DOHH2 (cell line): ENCODE measurements around the gene SMC1B.

Experiments
- H3F3A ChIP-seq: fragments of 200-600 bp; sonication (generic), shearing (Covaris generic); 2 replicates; pipeline ENCODE4 v1.6.0; 2016; ENCODE audit warnings: antibody characterized with exemption, mild to moderate bottlenecking; ENCODE audit not compliant: control insufficient read depth, insufficient read depth
- H3K27ac ChIP-seq: fragments of 200-600 bp; sonication (generic); 2 replicates; pipeline ENCODE4 v1.5.1; 2014; ENCODE audit warnings: low read depth, mild to moderate bottlenecking, low read length, moderate library complexity
- H3K27me3 ChIP-seq: fragments of 200-600 bp; sonication (generic); 2 replicates; pipeline ENCODE4 v1.6.1; 2014; ENCODE audit warnings: mild to moderate bottlenecking, low read length, mixed read lengths; ENCODE audit not compliant: control insufficient read depth
- H3K36me3 ChIP-seq: fragments of 200-600 bp; sonication (generic); 2 replicates; pipeline ENCODE4 v1.6.1; 2014; ENCODE audit warnings: mild to moderate bottlenecking, low read length, moderate library complexity, mixed read lengths; ENCODE audit not compliant: control insufficient read depth
- H3K4me1 ChIP-seq: fragments of 200-600 bp; sonication (generic); 2 replicates; pipeline ENCODE4 v1.6.1; 2014; ENCODE audit warnings: mild to moderate bottlenecking, low read length, mixed read lengths; ENCODE audit not compliant: control insufficient read depth
- H3K4me2 ChIP-seq: fragments of 200-600 bp; sonication (generic); 2 replicates; pipeline ENCODE4 v1.6.0; 2014; ENCODE audit warnings: mild to moderate bottlenecking, low read length, moderate library complexity
- H3K4me3 ChIP-seq: fragments of 200-600 bp; sonication (generic); 2 replicates; pipeline ENCODE4 v1.5.1; 2014; ENCODE audit warnings: mild to moderate bottlenecking, low read length, mixed read lengths
- H3K79me2 ChIP-seq: fragments of 200-600 bp; sonication (generic); 2 replicates; pipeline ENCODE4 v1.6.1; 2014; ENCODE audit warnings: mild to moderate bottlenecking, low read length, mixed read lengths; ENCODE audit not compliant: control insufficient read depth
- H3K9me2 ChIP-seq: fragments of 200-600 bp; sonication (generic); replicated peaks from 2 replicates; pipeline ENCODE4 v1.6.1; 2014; ENCODE audit warnings: mild to moderate bottlenecking, low read length, mixed read lengths; ENCODE audit not compliant: control insufficient read depth
- H3K9me3 ChIP-seq: fragments of 200-600 bp; sonication (generic); 2 replicates; pipeline ENCODE4 v1.6.1; 2014; ENCODE audit warnings: antibody characterized with exemption, low read length, mixed read lengths; ENCODE audit not compliant: control insufficient read depth, insufficient read depth
- H4K20me1 ChIP-seq: fragments of 200-600 bp; sonication (generic); 2 replicates; pipeline ENCODE4 v1.6.0; 2014; ENCODE audit warnings: low read depth, mild to moderate bottlenecking, antibody characterized with exemption, low read length, moderate library complexity; ENCODE audit not compliant: control insufficient read depth, insufficient read depth
- EZH2phosphoT487 ChIP-seq: fragments of 200-600 bp; sonication (generic); IDR thresholded peaks from 2 replicates; pipeline ENCODE4 v1.6.1; 2017; ENCODE audit warnings: borderline replicate concordance, mild to moderate bottlenecking, antibody characterized with exemption, low read length, moderate library complexity, mixed read lengths
- TF ChIP-seq, protein P1 (sequence below): fragments of 200-600 bp; sonication (generic); IDR thresholded peaks from one replicate; pipeline ENCODE4 v1.5.1; 2014; ENCODE audit warnings: antibody characterized with exemption, mild to moderate bottlenecking, low read depth, low read length; ENCODE audit not compliant: poor library complexity, severe bottlenecking

Gene SMC1B

DNA sequence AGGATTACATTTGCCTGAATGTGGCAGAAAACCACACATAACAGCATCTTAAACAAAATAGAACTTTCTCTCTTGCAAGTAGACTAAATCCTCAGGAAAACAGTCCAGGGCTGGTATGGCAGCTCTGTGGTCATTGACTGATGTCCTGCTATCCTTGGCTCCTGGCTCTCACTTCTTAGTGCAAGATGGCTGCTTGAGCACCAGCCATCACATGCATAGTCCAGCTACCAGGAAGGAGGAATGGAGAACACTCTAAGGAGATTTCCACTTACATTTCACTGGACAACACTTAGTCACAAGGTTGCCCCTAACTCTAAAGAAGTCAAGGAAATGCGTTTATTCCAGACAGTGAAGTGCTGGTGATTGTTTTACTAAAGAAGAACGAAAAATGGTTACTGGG is 13.7 kb upstream of the SMC1B start:
- no peaks in the 10 kb centered on the region for H3K9me3 ChIP-seq
- H3K36me3 ChIP-seq = no peaks in the 10 kb centered on the region
- H4K20me1 ChIP-seq = no peaks in the 10 kb centered on the region
- H3K9me2 ChIP-seq = no peaks in the 10 kb centered on the region
- no peak overlapping the region for H3K27ac ChIP-seq
- no peaks in the 10 kb centered on the region for H3K27me3 ChIP-seq
- no peak for TF ChIP-seq EZH2phosphoT487
- TF ChIP-seq, protein P1, sequence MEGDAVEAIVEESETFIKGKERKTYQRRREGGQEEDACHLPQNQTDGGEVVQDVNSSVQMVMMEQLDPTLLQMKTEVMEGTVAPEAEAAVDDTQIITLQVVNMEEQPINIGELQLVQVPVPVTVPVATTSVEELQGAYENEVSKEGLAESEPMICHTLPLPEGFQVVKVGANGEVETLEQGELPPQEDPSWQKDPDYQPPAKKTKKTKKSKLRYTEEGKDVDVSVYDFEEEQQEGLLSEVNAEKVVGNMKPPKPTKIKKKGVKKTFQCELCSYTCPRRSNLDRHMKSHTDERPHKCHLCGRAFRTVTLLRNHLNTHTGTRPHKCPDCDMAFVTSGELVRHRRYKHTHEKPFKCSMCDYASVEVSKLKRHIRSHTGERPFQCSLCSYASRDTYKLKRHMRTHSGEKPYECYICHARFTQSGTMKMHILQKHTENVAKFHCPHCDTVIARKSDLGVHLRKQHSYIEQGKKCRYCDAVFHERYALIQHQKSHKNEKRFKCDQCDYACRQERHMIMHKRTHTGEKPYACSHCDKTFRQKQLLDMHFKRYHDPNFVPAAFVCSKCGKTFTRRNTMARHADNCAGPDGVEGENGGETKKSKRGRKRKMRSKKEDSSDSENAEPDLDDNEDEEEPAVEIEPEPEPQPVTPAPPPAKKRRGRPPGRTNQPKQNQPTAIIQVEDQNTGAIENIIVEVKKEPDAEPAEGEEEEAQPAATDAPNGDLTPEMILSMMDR = no peak
- H3F3A ChIP-seq = no peaks in the 10 kb centered on the region
- H3K4me1 ChIP-seq = no peaks in the 10 kb centered on the region
- no peak overlapping the region for H3K4me2 ChIP-seq
- no peaks in the 10 kb centered on the region for H3K79me2 ChIP-seq
- no peak overlapping the region for H3K4me3 ChIP-seq

DNA sequence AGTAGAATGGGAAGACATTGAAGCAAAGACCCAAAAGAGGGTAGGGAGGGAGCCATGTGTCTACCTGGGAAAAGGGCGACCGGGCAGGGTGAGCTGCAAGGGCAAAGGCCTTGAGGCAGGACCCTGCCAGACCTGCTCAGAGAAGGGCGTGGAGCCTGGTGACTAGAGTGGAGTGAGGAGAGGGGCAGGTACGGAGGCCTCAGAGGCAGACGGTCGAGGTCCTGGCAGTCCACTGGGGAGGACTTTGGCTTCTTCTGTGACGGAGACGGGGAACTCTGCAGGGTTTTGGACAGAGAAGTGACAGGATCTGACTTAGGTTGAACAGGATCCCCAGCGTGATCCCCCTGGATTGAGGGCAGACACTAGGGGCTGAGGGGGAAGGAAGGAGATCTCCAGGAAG is 13.0 kb upstream of the SMC1B start:
- Histone ChIP-seq H3K4me1 (no peaks in the 10 kb centered on the region), H4K20me1 (no peaks in the 10 kb centered on the region)

DNA sequence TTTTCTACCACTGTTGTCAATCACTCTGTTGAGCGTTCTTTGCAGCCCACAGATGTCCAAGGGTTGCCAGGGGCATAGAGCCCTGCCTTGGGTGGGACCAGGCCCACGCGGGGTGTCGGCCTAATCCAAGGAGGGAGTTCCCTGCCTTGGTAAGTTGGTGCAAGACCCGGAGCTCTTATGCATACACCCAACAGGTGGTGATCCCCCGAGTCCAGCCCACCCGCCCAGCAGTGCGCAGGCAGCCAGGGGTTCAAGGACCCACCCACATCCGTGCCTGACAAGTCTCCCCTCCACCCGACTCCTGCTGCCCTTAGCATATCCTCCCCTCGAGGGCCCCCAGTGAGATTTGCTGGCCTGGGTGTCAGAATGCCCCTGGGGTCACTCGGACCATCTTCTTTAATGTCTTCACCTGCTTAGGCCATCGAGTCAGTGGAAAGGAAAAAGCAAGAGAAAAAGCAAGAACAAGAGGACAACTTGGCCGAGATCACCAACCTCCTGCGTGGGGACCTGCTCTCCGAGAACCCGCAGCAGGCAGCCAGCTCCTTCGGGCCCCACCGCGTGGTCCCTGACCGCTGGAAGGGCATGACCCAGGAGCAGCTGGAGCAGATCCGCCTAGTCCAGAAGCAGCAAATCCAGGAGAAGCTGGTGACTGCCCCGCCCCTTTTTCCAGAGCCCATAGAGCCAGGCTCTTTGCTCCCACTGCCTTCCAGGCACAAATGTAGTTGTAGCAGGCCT is 12.3 kb upstream of the SMC1B start:
- no peaks in the 10 kb centered on the region for H3K27me3 ChIP-seq
- H3K4me2 ChIP-seq = no peak overlapping the region
- no peak overlapping the region for H3K27ac ChIP-seq
- no peaks in the 10 kb centered on the region for H3K36me3 ChIP-seq
- TF ChIP-seq, protein P1 = no peak
- TF ChIP-seq EZH2phosphoT487 = no peak
- H4K20me1 ChIP-seq = no peaks in the 10 kb centered on the region
- H3K4me3 ChIP-seq = no peak overlapping the region
- H3K79me2 ChIP-seq = no peaks in the 10 kb centered on the region
- H3F3A ChIP-seq = no peaks in the 10 kb centered on the region
- H3K9me2 ChIP-seq = no peaks in the 10 kb centered on the region
- no peaks in the 10 kb centered on the region for H3K4me1 ChIP-seq
- H3K9me3 ChIP-seq = no peaks in the 10 kb centered on the region

More for the DNA sequence above, 13.0 kb upstream of the SMC1B start:
- no peak for TF ChIP-seq EZH2phosphoT487
- TF ChIP-seq, protein P1 = no peak
- Histone ChIP-seq H3K9me2 (no peaks in the 10 kb centered on the region), H3K79me2 (no peaks in the 10 kb centered on the region), H3K36me3 (no peaks in the 10 kb centered on the region), H3K4me3 (no peak overlapping the region), H3K27me3 (no peaks in the 10 kb centered on the region), H3F3A (no peaks in the 10 kb centered on the region), H3K4me2 (no peak overlapping the region), H3K9me3 (no peaks in the 10 kb centered on the region), H3K27ac (no peak overlapping the region)
